ENCODE measurements around the gene CCNK. TPM values are rescaled to one million over a fixed set of nuclear protein-coding genes. Genes with fewer than 3 reads are reported as not detected.

Gene CCNK
- total and polyA plus RNA-seq, 4 donors, result 17.0 to 91.9 (median 33.5) TPM

- Histone ChIP-seq H3K4me3 (no peak overlapping the region), H3K36me3 (ENCODE audit: control insufficient read depth in 4 of 4, insufficient read depth in 4 of 4, low read length in 4 of 4) (peaks cover 20 to 68% (median 40%) of the 10 kb centered on the region in 4 donors), H3K27ac (ENCODE audit: low read depth in 1 of 2, low read length in 1 of 2) (no peak overlapping the region), H3K9ac (ENCODE audit: insufficient read depth in 1 of 2, low read length in 2 of 2) (no peak overlapping the region), H3K27me3 (ENCODE audit: control insufficient read depth in 3 of 3, insufficient read depth in 3 of 3, low read length in 2 of 3) (no peaks in the 10 kb centered on the region), H3K9me3 (ENCODE audit: control insufficient read depth in 4 of 4, insufficient read depth in 3 of 4, low read length in 3 of 4) (no peaks in the 10 kb centered on the region), H3K4me1 (ENCODE audit: control insufficient read depth in 5 of 5, insufficient read depth in 5 of 5, low read length in 5 of 5) (peaks cover 0 to 16% (median 0%) of the 10 kb centered on the region in 5 donors)
- no peak for TF ChIP-seq CTCF (IDR thresholded peaks at IDR 0.05; ENCODE audit: control extremely low read depth, extremely low read depth)
- ATAC-seq (ENCODE audit: insufficient read depth, low FRiP score), result no peak
- WGBS, 2 donors, result 94 to 95% methylated on average over 13 of the region's 13 CpGs
- DNase-seq, result no peak
Measured at GRCh38 chr14:99507860-99508640, 26.8 kb downstream of the CCNK start.

- 89 to 90% methylated on average over 23 of the region's 23 CpGs for WGBS, 2 donors
- DNase-seq (no peak), ATAC-seq (ENCODE audit: insufficient read depth, low FRiP score) (no peak)
- Histone ChIP-seq H3K27me3 (ENCODE audit: control insufficient read depth in 3 of 3, insufficient read depth in 3 of 3, low read length in 2 of 3) (no peaks in the 10 kb centered on the region), H3K9me3 (ENCODE audit: control insufficient read depth in 4 of 4, insufficient read depth in 3 of 4, low read length in 3 of 4) (no peaks in the 10 kb centered on the region), H3K4me3 (no peak overlapping the region), H3K9ac (ENCODE audit: insufficient read depth in 1 of 2, low read length in 2 of 2) (no peak overlapping the region), H3K4me1 (ENCODE audit: control insufficient read depth in 5 of 5, insufficient read depth in 5 of 5, low read length in 5 of 5) (peaks cover 0 to 16% (median 0%) of the 10 kb centered on the region in 5 donors), H3K36me3 (ENCODE audit: control insufficient read depth in 4 of 4, insufficient read depth in 4 of 4, low read length in 4 of 4) (peaks cover 16 to 70% (median 37%) of the 10 kb centered on the region in 4 donors), H3K27ac (ENCODE audit: low read depth in 1 of 2, low read length in 1 of 2) (no peak overlapping the region)
- no peak for TF ChIP-seq CTCF (IDR thresholded peaks at IDR 0.05; ENCODE audit: control extremely low read depth, extremely low read depth)
Measured at GRCh38 chr14:99508896-99509629, 27.9 kb downstream of the CCNK start.

GRCh38 chr14:99509871-99510555 lies 28.8 kb downstream of the CCNK start:
- peaks cover 0 to 16% (median 0%) of the 10 kb centered on the region in 5 donors for H3K4me1 ChIP-seq (ENCODE audit: control insufficient read depth in 5 of 5, insufficient read depth in 5 of 5, low read length in 5 of 5)
- no peak for ATAC-seq (ENCODE audit: insufficient read depth, low FRiP score)
- no peak overlapping the region for H3K4me3 ChIP-seq
- H3K36me3 ChIP-seq (ENCODE audit: control insufficient read depth in 4 of 4, insufficient read depth in 4 of 4, low read length in 4 of 4), result peaks cover 13 to 74% (median 31%) of the 10 kb centered on the region in 4 donors
- no peak for DNase-seq
- no peak overlapping the region for H3K27ac ChIP-seq (ENCODE audit: low read depth in 1 of 2, low read length in 1 of 2)
- H3K9me3 ChIP-seq (ENCODE audit: control insufficient read depth in 4 of 4, insufficient read depth in 3 of 4, low read length in 3 of 4), result no peaks in the 10 kb centered on the region
- 94 to 95% methylated on average over 21 to 27 of the region's 27 CpGs for WGBS, 2 donors
- H3K9ac ChIP-seq (ENCODE audit: insufficient read depth in 1 of 2, low read length in 2 of 2), result no peak overlapping the region
- H3K27me3 ChIP-seq (ENCODE audit: control insufficient read depth in 3 of 3, insufficient read depth in 3 of 3, low read length in 2 of 3), result no peaks in the 10 kb centered on the region
- no peak for TF ChIP-seq CTCF (IDR thresholded peaks at IDR 0.05; ENCODE audit: control extremely low read depth, extremely low read depth)
